Muscle of leg (tissue), 11 donors: ENCODE data around the gene SSNA1. TPM values are rescaled to one million over a fixed set of nuclear protein-coding genes. Genes with fewer than 3 reads are reported as not detected.

Experiments used
- DNase-seq: peaks from one replicate; pipeline ENCODE4 v3.0.0; 2013
- H3K27ac ChIP-seq: one replicate; pipeline ENCODE4 v1.5.1; 2013; ENCODE audit warnings: mild to moderate bottlenecking, low read length, control low read depth
- H3K27me3 ChIP-seq: one replicate; pipeline ENCODE4 v1.6.1; 2013; ENCODE audit warnings: low read length; ENCODE audit not compliant: control insufficient read depth, insufficient read depth
- H3K36me3 ChIP-seq: one replicate; pipeline ENCODE4 v1.6.1; 2013; ENCODE audit warnings: low read length; ENCODE audit not compliant: control insufficient read depth, insufficient read depth
- H3K4me1 ChIP-seq: one replicate; pipeline ENCODE4 v1.6.1; 2013; ENCODE audit warnings: low read length; ENCODE audit not compliant: control insufficient read depth, insufficient read depth
- H3K4me3 ChIP-seq: one replicate; pipeline ENCODE4 v1.5.1; 2013; ENCODE audit warnings: low read length, control low read depth
- H3K9me3 ChIP-seq: replicated peaks from 2 replicates; pipeline ENCODE4 v1.6.1; 2013; ENCODE audit warnings: low read depth, low read length; ENCODE audit not compliant: control insufficient read depth
- WGBS: methylation state at CpG from one replicate; pipeline ENCODE4 v1.1.5; 2013; ENCODE audit warnings: missing lambda C conversion rate; ENCODE audit not compliant: insufficient coverage; 5-methylcytosine and 5-hydroxymethylcytosine counted together
- polyA plus RNA-seq, 8 donors: library from polyadenylated mRNA; unstranded; fragments of 120-200 nt; gene quantifications; one replicate each; pipeline versions ENCODE4 v1.2.1 to v1.2.3, GENCODE V29; 2013; ENCODE audit warnings: inconsistent platforms in 1 of 8, low replicate concordance in 1 of 8; ENCODE audit not compliant: insufficient read length in 8 of 8, insufficient read depth in 1 of 8
- total RNA-seq: library from RNA; stranded (reverse); fragments of 120-200 nt; gene quantifications from one replicate; pipeline ENCODE4 v1.2.4, GENCODE V29; 2013

SSNA1 gene
- total and polyA plus RNA-seq, 9 donors = 52.9 to 71.5 (median 67.7) TPM

GRCh38 chr9:137191691-137192447 is 3.4 kb downstream of the SSNA1 start:
- Histone ChIP-seq H3K36me3 (peaks cover 37% of the 10 kb centered on the region), H3K27ac (no peak overlapping the region), H3K27me3 (no peaks in the 10 kb centered on the region), H3K4me3 (no peak overlapping the region), H3K4me1 (peaks cover 49% of the 10 kb centered on the region), H3K9me3 (no peaks in the 10 kb centered on the region)
- 71% methylated on average over 10 of the region's 22 CpGs for WGBS
- DNase-seq = no peak

GRCh38 chr9:137192448-137192780 is 3.9 kb downstream of the SSNA1 start:
- Histone ChIP-seq H3K36me3 (peaks cover 33% of the 10 kb centered on the region), H3K9me3 (no peaks in the 10 kb centered on the region), H3K27ac (no peak overlapping the region), H3K4me1 (peaks cover 46% of the 10 kb centered on the region), H3K4me3 (no peak overlapping the region), H3K27me3 (no peaks in the 10 kb centered on the region)
- DNase-seq = no peak
- 83% methylated on average over 6 of the region's 10 CpGs for WGBS

DNA sequence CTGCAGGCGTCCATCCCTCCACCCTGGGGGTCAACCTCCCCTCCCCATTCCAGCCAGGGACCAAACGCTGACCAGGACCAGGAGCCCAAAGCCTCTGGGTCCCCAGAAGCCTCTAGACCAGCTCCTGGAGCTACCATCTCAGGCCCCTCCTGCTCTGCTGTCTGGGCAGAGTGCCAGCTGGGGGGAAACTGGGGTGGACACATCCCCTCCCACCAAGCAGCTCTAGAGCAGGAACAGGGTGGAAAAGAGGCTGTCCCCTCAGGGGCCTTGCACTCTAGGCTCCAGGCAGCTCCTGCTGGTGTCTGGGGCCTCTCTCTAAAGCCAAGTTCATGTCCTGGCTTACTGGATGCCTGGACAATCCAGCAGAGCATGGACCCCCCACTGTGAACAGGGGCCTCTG is 4.4 kb downstream of the SSNA1 start:
- no CpG with 5 or more reads among the region's 2 CpGs for WGBS
- DNase-seq = no peak
- Histone ChIP-seq H3K4me1 (peaks cover 46% of the 10 kb centered on the region), H3K36me3 (peaks cover 33% of the 10 kb centered on the region), H3K4me3 (no peak overlapping the region), H3K27ac (no peak overlapping the region), H3K27me3 (no peaks in the 10 kb centered on the region), H3K9me3 (no peaks in the 10 kb centered on the region)

- H3K4me1 ChIP-seq = peaks cover 52% of the 10 kb centered on the region
- WGBS = 74% methylated on average over 11 of the region's 14 CpGs
Observed at GRCh38 chr9:137193771-137194170, 5.3 kb downstream of the SSNA1 start.

GRCh38 chr9:137194388-137194787 is 5.9 kb downstream of the SSNA1 start:
- no peak for DNase-seq
- Histone ChIP-seq H3K27me3 (no peaks in the 10 kb centered on the region), H3K36me3 (peaks cover 33% of the 10 kb centered on the region), H3K4me3 (no peak overlapping the region), H3K9me3 (no peaks in the 10 kb centered on the region), H3K27ac (no peak overlapping the region), H3K4me1 (peaks cover 54% of the 10 kb centered on the region)
- 62% methylated on average over 16 of the region's 16 CpGs for WGBS

More at GRCh38 chr9:137193771-137194170, 5.3 kb downstream of the SSNA1 start:
- no peak overlapping the region for H3K27ac ChIP-seq
- H3K9me3 ChIP-seq = no peaks in the 10 kb centered on the region
- no peak for DNase-seq
- H3K36me3 ChIP-seq = peaks cover 33% of the 10 kb centered on the region
- H3K4me3 ChIP-seq = no peak overlapping the region
- H3K27me3 ChIP-seq = no peaks in the 10 kb centered on the region

DNA sequence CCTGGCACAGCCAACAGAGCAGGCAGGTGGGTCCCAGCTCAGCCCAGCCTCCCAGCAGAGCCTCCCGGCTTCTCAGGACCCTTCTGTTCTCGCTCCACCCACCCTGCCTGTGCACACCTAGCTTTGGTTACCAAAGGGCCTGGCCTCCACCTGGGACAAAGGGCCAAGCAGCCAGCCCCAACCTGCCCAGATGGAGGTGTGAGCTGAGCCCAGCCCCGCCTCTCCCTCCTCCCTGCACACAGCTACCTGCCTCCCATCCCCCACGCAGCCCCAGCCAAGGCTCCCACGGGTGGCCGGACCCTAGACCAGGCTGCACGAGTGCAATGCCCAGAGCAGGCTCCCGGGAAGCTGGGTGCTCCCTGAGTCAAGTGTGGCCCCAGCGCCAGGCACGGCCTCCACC is 6.4 kb downstream of the SSNA1 start:
- 77% methylated on average over 6 of the region's 10 CpGs for WGBS
- H3K27me3 ChIP-seq = no peaks in the 10 kb centered on the region
- H3K36me3 ChIP-seq = peaks cover 30% of the 10 kb centered on the region
- H3K27ac ChIP-seq = no peak overlapping the region
- no peaks in the 10 kb centered on the region for H3K9me3 ChIP-seq
- no peak for DNase-seq
- no peak overlapping the region for H3K4me3 ChIP-seq
- H3K4me1 ChIP-seq = peaks cover 52% of the 10 kb centered on the region

GRCh38 chr9:137195525-137196220 is 7.2 kb downstream of the SSNA1 start:
- no peak overlapping the region for H3K27ac ChIP-seq
- no peaks in the 10 kb centered on the region for H3K27me3 ChIP-seq
- no peak overlapping the region for H3K4me3 ChIP-seq
- H3K36me3 ChIP-seq = peaks cover 22% of the 10 kb centered on the region
- peaks cover 44% of the 10 kb centered on the region for H3K4me1 ChIP-seq
- no peak for DNase-seq
- no peaks in the 10 kb centered on the region for H3K9me3 ChIP-seq
- WGBS = 78% methylated on average over 21 of the region's 21 CpGs

DNA sequence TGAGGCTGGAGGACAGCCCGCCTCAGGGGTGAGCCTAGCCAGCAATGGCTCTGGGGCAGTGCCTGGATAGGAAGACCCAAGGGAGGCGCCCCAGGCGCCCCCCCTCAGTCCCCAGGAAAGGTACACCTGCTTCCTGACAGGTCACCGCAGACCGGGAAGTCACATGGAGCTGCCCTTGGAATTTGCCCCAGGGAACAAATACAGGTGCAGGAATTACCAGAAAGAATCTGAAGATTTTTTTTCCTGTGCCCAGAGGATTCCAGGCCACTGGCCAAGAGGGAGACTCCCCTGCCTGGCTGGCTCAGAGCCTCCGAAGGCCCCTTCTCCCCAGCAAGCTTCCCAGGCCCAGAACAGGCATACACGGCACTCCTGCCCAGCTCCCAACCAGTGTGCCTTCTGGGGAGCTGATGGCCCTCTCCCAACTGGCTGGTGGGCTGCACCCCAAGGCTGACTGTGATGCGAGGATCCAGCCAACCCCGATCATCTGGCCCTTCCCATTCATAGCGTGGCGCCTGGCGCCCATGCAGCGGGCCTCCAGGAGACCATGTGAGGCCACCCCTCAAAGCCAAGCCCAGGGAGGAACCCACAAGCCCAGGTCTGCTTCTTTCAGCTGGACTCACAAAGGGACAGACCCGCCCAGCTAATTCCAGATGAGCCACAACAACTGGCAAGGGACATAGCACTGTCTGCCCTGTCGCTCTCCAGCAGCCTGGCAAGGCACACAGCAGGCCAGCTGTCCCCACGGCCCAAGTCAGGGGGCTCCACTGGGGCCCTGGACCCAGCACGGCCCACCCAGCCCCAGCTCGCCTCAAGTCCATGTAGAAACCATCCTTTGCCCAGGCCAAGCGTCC is 9.8 kb downstream of the SSNA1 start:
- Histone ChIP-seq H3K9me3 (no peaks in the 10 kb centered on the region), H3K4me1 (peaks cover 48% of the 10 kb centered on the region), H3K27ac (no peak overlapping the region), H3K27me3 (no peaks in the 10 kb centered on the region), H3K36me3 (no peaks in the 10 kb centered on the region), H3K4me3 (no peak overlapping the region)
- WGBS = 75% methylated on average over 15 of the region's 19 CpGs
- DNase-seq = no peak

GRCh38 chr9:137198902-137199283 is 10.4 kb downstream of the SSNA1 start:
- H3K4me1 ChIP-seq = peaks cover 53% of the 10 kb centered on the region
- WGBS = 71% methylated on average over 10 of the region's 11 CpGs
- no peaks in the 10 kb centered on the region for H3K27me3 ChIP-seq
- no peaks in the 10 kb centered on the region for H3K9me3 ChIP-seq
- H3K36me3 ChIP-seq = peaks cover under 1% of the 10 kb centered on the region
- H3K27ac ChIP-seq = no peak overlapping the region
- no peak overlapping the region for H3K4me3 ChIP-seq
- DNase-seq = no peak
